ENCODE results near the gene XYLT2.

Gene XYLT2

GRCh38 chr17:50363217-50364060 is 17.5 kb downstream of the XYLT2 start:
- in situ Hi-C loops (cut with MboI; ENCODE audit: low sequenced_read_pairs), result no loop called here

GRCh38 chr17:50364061-50364458 is 18.1 kb downstream of the XYLT2 start:
- in situ Hi-C loops (cut with MboI; ENCODE audit: low sequenced_read_pairs), result no loop called here

GRCh38 chr17:50364715-50365114 is 18.8 kb downstream of the XYLT2 start:
- in situ Hi-C loops (cut with MboI; ENCODE audit: low sequenced_read_pairs), result no loop called here

- in situ Hi-C loops (cut with MboI; ENCODE audit: low sequenced_read_pairs), result no loop called here
Observed at GRCh38 chr17:50365165-50365564, 19.2 kb downstream of the XYLT2 start.

GRCh38 chr17:50365649-50366393 is 19.9 kb downstream of the XYLT2 start:
- in situ Hi-C loops (cut with MboI; ENCODE audit: low sequenced_read_pairs), result no loop called here

GRCh38 chr17:50367401-50367800 is 21.5 kb downstream of the XYLT2 start:
- in situ Hi-C loops (cut with MboI; ENCODE audit: low sequenced_read_pairs), result no loop called here

GRCh38 chr17:50370052-50370451 is 24.1 kb downstream of the XYLT2 start:
- in situ Hi-C loops (cut with MboI; ENCODE audit: low sequenced_read_pairs), result no loop called here

- in situ Hi-C loops (cut with MboI; ENCODE audit: low sequenced_read_pairs), result no loop called here
Observed at GRCh38 chr17:50371526-50371925, 25.6 kb downstream of the XYLT2 start.

GRCh38 chr17:50372222-50372757 is 26.4 kb downstream of the XYLT2 start:
- in situ Hi-C loops (cut with MboI; ENCODE audit: low sequenced_read_pairs), result no loop called here

GRCh38 chr17:50372758-50373556 is 27.0 kb downstream of the XYLT2 start, which contains the start of the genes EME1 and MRPL27:
TSS of gene EME1 (plus strand) at chr17:50373229. CDS start at chr17:50375209, 1,980 bp downstream.
TSS of gene MRPL27 (minus strand) at chr17:50373184. CDS start at chr17:50373170, 14 bp downstream.
- in situ Hi-C loops (cut with MboI; ENCODE audit: low sequenced_read_pairs), result no loop called here

GRCh38 chr17:50373705-50374104 is 27.8 kb downstream of the XYLT2 start:
- in situ Hi-C loops (cut with MboI; ENCODE audit: low sequenced_read_pairs), result no loop called here

- in situ Hi-C loops (cut with MboI; ENCODE audit: low sequenced_read_pairs), result no loop called here
Observed at GRCh38 chr17:50375858-50376538, 30.1 kb downstream of the XYLT2 start.

- in situ Hi-C loops (cut with MboI; ENCODE audit: low sequenced_read_pairs), result no loop called here
Observed at GRCh38 chr17:50379351-50380132, 33.6 kb downstream of the XYLT2 start.

GRCh38 chr17:50380369-50381259 is 34.7 kb downstream of the XYLT2 start:
- in situ Hi-C loops (cut with MboI; ENCODE audit: low sequenced_read_pairs), result no loop called here

- in situ Hi-C loops (cut with MboI; ENCODE audit: low sequenced_read_pairs), result no loop called here
Observed at GRCh38 chr17:50381260-50381815, 35.4 kb downstream of the XYLT2 start.

GRCh38 chr17:50381920-50382319 is 36.0 kb downstream of the XYLT2 start:
- in situ Hi-C loops (cut with MboI; ENCODE audit: low sequenced_read_pairs), result no loop called here

- in situ Hi-C loops (cut with MboI; ENCODE audit: low sequenced_read_pairs), result no loop called here
Observed at GRCh38 chr17:50382931-50383330, 37.0 kb downstream of the XYLT2 start.

- in situ Hi-C loops (cut with MboI; ENCODE audit: low sequenced_read_pairs), result no loop called here
Observed at GRCh38 chr17:50386510-50386909, 40.6 kb downstream of the XYLT2 start.

Data from HL-60/S4 treated with retinoic acid at 250 ng/mL for 4 days and 3 days (cell line).